Posterior cingulate gyrus (tissue), 11 donors: ENCODE data around the gene MTARC1.

Source experiments
- DNase-seq, 10 donors: peaks; one replicate each; pipeline versions ENCODE4 v3.0.0 to v3.0.0-alpha.2; 2020 to 2021; ENCODE audit warnings: mixed read lengths in 3 of 10
- intact Hi-C: fragments of 100-400 bp; cut with DNase I; formaldehyde crosslinking; loops from one replicate; pipeline ENCODE4 v1.15.1; 2023

The MTARC1 gene

GRCh38 chr1:220769205-220769604 lies 17.5 kb upstream of the MTARC1 start:
- no peak for DNase-seq
- intact Hi-C loops, result no loop called here

- intact Hi-C loops, result loop anchor here (10.0 kb wide), 1 partner anchor 586 kb away; no protein-coding TSS in a partner anchor
- DNase-seq, result no peak
Observed at GRCh38 chr1:220770245-220770913, 16.3 kb upstream of the MTARC1 start.

- intact Hi-C loops, result loop anchor here (10.0 kb wide), 1 partner anchor 588 kb away; no protein-coding TSS in a partner anchor
Observed at GRCh38 chr1:220772846-220773245, 13.9 kb upstream of the MTARC1 start.

GRCh38 chr1:220775240-220775853 lies 11.4 kb upstream of the MTARC1 start:
- peak in 7 of 10 donors; percentile 40 to 86 (median 61) for DNase-seq
- intact Hi-C loops, result loop anchor here (5.0 to 10.0 kb wide), 2 partner anchors 591 to 938 kb away; no protein-coding TSS in a partner anchor

More at GRCh38 chr1:220772846-220773245, 13.9 kb upstream of the MTARC1 start:
- DNase-seq, result no peak

- intact Hi-C loops, result loop anchor here (2.0 to 10.0 kb wide), 3 partner anchors 95 to 939 kb away; no protein-coding TSS in a partner anchor
- DNase-seq, result no peak
Observed at GRCh38 chr1:220776254-220776653, 10.5 kb upstream of the MTARC1 start.

GRCh38 chr1:220776720-220777326 lies 9.9 kb upstream of the MTARC1 start:
- intact Hi-C loops, result loop anchor here (2.0 to 10.0 kb wide), 3 partner anchors 96 to 940 kb away; no protein-coding TSS in a partner anchor
- peak; percentile 67 to 97 (median 86) for DNase-seq

- intact Hi-C loops, result no loop called here
- no peak for DNase-seq
Observed at GRCh38 chr1:220783453-220783852, 3.3 kb upstream of the MTARC1 start.

GRCh38 chr1:220784751-220785150 lies 2.0 kb upstream of the MTARC1 start:
- intact Hi-C loops, result no loop called here
- DNase-seq, result no peak

- DNase-seq, result no peak
- intact Hi-C loops, result no loop called here
Observed at GRCh38 chr1:220785166-220786056, 1.3 kb upstream of the MTARC1 start.

GRCh38 chr1:220786057-220786336 lies 716 bp upstream of the MTARC1 start:
- intact Hi-C loops, result no loop called here
- peak in 5 of 10 donors; percentile 25 to 87 (median 59) for DNase-seq

GRCh38 chr1:220787069-220787619 lies 431 bp downstream of the MTARC1 start:
- intact Hi-C loops, result no loop called here

GRCh38 chr1:220788900-220789299 lies 2.2 kb downstream of the MTARC1 start:
- no peak for DNase-seq

More at GRCh38 chr1:220787069-220787619, 431 bp downstream of the MTARC1 start:
- peak in 6 of 10 donors; percentile 37 to 88 (median 66) for DNase-seq

GRCh38 chr1:220789532-220790147 lies 2.9 kb downstream of the MTARC1 start:
- DNase-seq, result no peak
- intact Hi-C loops, result no loop called here

More at GRCh38 chr1:220788900-220789299, 2.2 kb downstream of the MTARC1 start:
- intact Hi-C loops, result no loop called here

GRCh38 chr1:220791285-220791684 lies 4.6 kb downstream of the MTARC1 start:
- intact Hi-C loops, result no loop called here

GRCh38 chr1:220791956-220792355 lies 5.2 kb downstream of the MTARC1 start:
- DNase-seq, result no peak
- intact Hi-C loops, result no loop called here

More at GRCh38 chr1:220791285-220791684, 4.6 kb downstream of the MTARC1 start:
- DNase-seq, result no peak

GRCh38 chr1:220796530-220796929 lies 9.8 kb downstream of the MTARC1 start:
- DNase-seq, result no peak
- intact Hi-C loops, result no loop called here

GRCh38 chr1:220797044-220797443 lies 10.3 kb downstream of the MTARC1 start:
- intact Hi-C loops, result no loop called here
- no peak for DNase-seq

- intact Hi-C loops, result no loop called here
- no peak for DNase-seq
Observed at GRCh38 chr1:220797553-220797952, 10.8 kb downstream of the MTARC1 start.

- intact Hi-C loops, result no loop called here
Observed at GRCh38 chr1:220798338-220798737, 11.6 kb downstream of the MTARC1 start.

GRCh38 chr1:220800262-220800661 lies 13.5 kb downstream of the MTARC1 start:
- no peak for DNase-seq
- intact Hi-C loops, result no loop called here

More at GRCh38 chr1:220798338-220798737, 11.6 kb downstream of the MTARC1 start:
- DNase-seq, result no peak
